Measurements from ENCODE around the gene NCBP3. TPM values are rescaled to one million over a fixed set of nuclear protein-coding genes. Genes with fewer than 3 reads are reported as not detected.

Gene NCBP3, protein sequence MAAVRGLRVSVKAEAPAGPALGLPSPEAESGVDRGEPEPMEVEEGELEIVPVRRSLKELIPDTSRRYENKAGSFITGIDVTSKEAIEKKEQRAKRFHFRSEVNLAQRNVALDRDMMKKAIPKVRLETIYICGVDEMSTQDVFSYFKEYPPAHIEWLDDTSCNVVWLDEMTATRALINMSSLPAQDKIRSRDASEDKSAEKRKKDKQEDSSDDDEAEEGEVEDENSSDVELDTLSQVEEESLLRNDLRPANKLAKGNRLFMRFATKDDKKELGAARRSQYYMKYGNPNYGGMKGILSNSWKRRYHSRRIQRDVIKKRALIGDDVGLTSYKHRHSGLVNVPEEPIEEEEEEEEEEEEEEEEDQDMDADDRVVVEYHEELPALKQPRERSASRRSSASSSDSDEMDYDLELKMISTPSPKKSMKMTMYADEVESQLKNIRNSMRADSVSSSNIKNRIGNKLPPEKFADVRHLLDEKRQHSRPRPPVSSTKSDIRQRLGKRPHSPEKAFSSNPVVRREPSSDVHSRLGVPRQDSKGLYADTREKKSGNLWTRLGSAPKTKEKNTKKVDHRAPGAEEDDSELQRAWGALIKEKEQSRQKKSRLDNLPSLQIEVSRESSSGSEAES
- total RNA-seq (10 to 100 TPM; 51.1 to 52.0 TPM), polyA plus RNA-seq (10 to 100 TPM in 1 of 3 donors, 1 to 10 TPM in 2; 9.3 to 15.5 (median 9.3) TPM), total RNA-seq (55.2 to 103 (median 91.7) reads per million in 6 experiments)

DNA sequence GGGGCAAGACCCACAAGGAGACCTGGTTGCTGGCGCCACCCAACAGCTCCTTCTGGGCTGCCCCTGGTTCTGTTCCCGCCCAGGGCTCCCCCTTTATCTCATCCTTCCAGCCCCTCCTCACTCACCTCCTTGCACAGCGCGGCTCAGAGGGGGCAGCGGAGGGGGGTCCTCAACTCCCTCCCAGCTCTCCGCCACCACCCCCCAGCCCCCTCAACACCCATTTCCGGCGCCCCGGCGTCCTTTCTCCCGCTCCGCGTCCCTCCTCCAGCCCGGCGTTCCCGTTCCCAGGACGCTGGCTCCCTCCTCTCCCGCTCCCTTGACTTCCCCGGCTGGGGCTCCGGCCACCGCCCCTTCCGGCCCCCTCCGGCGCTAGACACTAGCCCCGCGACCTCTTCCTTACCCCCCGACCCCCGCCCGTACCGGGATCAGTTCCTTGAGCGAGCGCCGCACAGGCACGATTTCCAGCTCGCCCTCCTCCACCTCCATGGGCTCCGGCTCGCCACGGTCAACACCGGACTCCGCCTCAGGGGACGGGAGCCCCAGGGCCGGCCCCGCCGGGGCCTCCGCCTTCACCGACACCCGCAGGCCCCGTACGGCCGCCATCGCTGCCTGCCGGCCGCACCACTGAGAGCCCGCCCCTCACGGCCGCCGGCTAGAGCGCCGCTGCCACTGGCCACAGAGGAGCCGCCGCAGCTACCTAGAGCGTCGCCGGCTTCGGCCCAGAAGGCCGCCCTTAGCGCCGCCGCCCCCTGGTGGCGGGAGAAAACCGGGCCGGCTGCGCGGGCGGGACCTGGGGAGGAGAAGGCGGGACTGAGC, at the start of gene NCBP3:
Gene NCBP3 (minus strand): TSS at position 626 of the 816 bp plus-strand sequence. CDS start 23 bp downstream, at position 603.
- POLR2A ChIA-PET, result interaction anchor here (0.7 to 1.8 kb wide), 10 partner anchors 74 to 330 kb away, joined by 3 to 16 read pairs (median 4); partner anchors contain the start of gene CYB5D2
- Mint-ChIP-seq H3K9me3 (no peaks in the 10 kb centered on the region), H3K27ac (peak within 1 kb of the TSS; percentile 82 to 96 (median 91)), H3K36me3 (peaks cover 0 to 34% (median 2%) of the 10 kb centered on the region in 3 donors), H3K4me1 (peaks cover 10 to 40% (median 30%) of the 10 kb centered on the region in 4 donors), H3K4me3 (peak within 1 kb of the TSS; percentile 85 to 97 (median 90)), H3K27me3 (peaks cover 0 to 1% (median 0%) of the 10 kb centered on the region in 5 donors)
- ATAC-seq (peak; percentile 97), DNase-seq (peak; percentile 82 to 94 (median 90))

DNA sequence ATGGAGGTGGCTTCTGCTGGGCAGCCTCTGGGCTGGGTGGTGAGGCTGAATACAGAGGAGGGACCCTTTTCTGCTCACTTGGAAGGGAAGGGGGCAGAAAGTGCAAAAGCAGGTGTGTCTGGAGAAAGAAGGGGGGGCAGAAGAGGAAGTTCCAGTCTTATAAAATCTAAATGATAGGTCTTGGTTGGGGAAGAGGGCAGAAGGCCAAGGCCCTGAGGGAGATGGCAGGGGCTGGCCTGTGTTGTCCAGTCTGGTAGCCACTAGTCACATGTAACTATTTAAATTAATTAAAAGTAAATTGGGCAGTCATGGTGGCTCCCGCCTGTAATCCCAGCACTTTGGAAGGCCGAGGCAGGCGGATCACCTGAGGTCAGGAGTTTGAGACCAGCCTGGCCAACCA, 49.3 kb upstream of the NCBP3 start:
- ATAC-seq, result no peak
- no peak for DNase-seq
- Mint-ChIP-seq H3K27me3 (no peaks in the 10 kb centered on the region), H3K4me1 (peaks cover 16 to 34% (median 28%) of the 10 kb centered on the region in 4 donors), H3K9me3 (no peaks in the 10 kb centered on the region), H3K27ac (peak overlapping the region in 1 of 10 donors; percentile 44), H3K36me3 (no peaks in the 10 kb centered on the region), H3K4me3 (peak overlapping the region in 2 of 10 donors; percentile 12 to 42)
- POLR2A ChIA-PET, result interaction anchor here (0.7 kb wide), 1 partner anchor 49 kb away, joined by 6 read pairs; no protein-coding TSS in a partner anchor

DNA sequence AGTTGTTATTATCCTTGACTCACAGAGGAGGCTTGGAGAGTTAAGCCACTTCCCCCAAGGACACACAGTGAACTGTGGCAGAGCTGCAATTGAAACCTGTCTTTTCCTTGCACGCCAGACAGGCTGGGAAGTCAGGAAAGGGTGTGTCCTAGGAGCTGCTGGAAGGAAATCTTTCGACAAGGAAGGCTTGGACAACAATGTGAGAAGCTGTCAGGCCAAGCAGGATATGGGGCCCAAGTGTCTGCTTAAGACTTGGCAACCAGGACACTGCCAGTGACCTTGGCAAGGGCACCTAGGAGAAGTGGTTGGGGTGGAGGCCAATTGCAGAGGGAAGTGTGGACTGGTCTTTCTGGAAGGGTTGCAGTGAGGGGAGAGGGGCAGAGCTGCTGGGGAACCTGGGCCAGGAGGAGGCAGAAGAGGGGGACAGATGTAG, 48.9 kb upstream of the NCBP3 start:
- Mint-ChIP-seq H3K4me1 (peaks cover 16 to 37% (median 30%) of the 10 kb centered on the region in 4 donors), H3K9me3 (no peaks in the 10 kb centered on the region), H3K4me3 (peak overlapping the region in 2 of 10 donors; percentile 12 to 42), H3K36me3 (no peaks in the 10 kb centered on the region), H3K27me3 (no peaks in the 10 kb centered on the region), H3K27ac (peak overlapping the region in 2 of 10 donors; percentile 44 to 50)
- ATAC-seq, result no peak
- POLR2A ChIA-PET, result interaction anchor here (0.7 kb wide), 1 partner anchor 49 kb away, joined by 6 read pairs; no protein-coding TSS in a partner anchor
- DNase-seq, result no peak

DNA sequence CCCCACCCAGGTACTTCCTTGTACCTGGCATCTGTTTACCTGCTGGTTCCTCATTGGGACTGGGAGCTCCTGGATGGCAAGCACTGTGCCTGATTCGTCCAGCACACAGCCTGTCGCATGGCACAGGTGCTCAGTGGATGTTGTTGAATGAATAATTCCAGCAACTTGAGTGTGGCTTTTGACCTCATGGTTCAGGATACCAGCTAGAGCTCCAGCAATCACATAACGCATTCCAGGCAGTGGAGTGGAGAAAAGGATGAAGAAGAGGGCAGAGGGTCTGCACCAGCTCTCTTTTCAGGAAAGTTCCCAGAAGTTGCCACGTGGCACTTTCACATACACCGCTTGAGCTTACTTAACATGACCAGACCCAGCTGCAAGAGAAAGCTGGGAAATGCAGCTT, 48.1 kb upstream of the NCBP3 start:
- ATAC-seq (no peak), DNase-seq (no peak)
- POLR2A ChIA-PET, result interaction anchor here (0.6 to 2.4 kb wide), 2 partner anchors 247 to 249 kb away, joined by 4 to 10 read pairs; partner anchors contain the start of genes CYB5D2 and ZZEF1
- Mint-ChIP-seq H3K4me3 (peak overlapping the region; percentile 73 to 87 (median 83)), H3K4me1 (peaks cover 16 to 40% (median 32%) of the 10 kb centered on the region in 4 donors), H3K9me3 (no peaks in the 10 kb centered on the region), H3K27me3 (no peaks in the 10 kb centered on the region), H3K27ac (peak overlapping the region in 7 of 10 donors; percentile 7 to 94 (median 73)), H3K36me3 (no peaks in the 10 kb centered on the region)

DNA sequence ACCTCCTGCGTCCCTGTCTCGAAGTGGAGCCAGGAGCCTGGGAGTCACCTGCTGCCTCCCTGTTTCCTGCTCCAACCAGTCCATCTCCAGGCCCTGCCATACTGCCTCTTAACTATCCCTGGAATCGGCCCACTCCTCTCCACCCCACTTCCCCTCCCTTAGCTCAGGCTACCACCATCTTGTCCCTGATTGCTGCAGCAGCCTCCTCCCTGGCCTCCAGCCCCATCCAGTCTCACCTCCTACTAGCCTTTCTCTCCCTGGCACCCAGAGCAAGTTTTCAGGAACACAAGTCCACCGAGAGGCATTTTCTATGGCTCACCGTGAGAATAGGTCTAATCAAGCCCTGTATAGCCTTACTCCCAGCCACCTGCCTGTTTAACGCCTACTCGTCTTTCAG, 47.7 kb upstream of the NCBP3 start:
- peaks cover 16 to 44% (median 34%) of the 10 kb centered on the region in 4 donors for H3K4me1 Mint-ChIP-seq
- no peak for ATAC-seq
- no peaks in the 10 kb centered on the region for H3K27me3 Mint-ChIP-seq
- H3K9me3 Mint-ChIP-seq, result no peaks in the 10 kb centered on the region
- H3K36me3 Mint-ChIP-seq, result no peaks in the 10 kb centered on the region
- POLR2A ChIA-PET, result interaction anchor here (0.6 to 2.4 kb wide), 2 partner anchors 247 to 250 kb away, joined by 4 to 10 read pairs; partner anchors contain the start of genes CYB5D2 and ZZEF1
- peak overlapping the region; percentile 7 to 94 (median 87) for H3K27ac Mint-ChIP-seq
- DNase-seq, result no peak
- H3K4me3 Mint-ChIP-seq, result peak overlapping the region; percentile 73 to 87 (median 83)

DNA sequence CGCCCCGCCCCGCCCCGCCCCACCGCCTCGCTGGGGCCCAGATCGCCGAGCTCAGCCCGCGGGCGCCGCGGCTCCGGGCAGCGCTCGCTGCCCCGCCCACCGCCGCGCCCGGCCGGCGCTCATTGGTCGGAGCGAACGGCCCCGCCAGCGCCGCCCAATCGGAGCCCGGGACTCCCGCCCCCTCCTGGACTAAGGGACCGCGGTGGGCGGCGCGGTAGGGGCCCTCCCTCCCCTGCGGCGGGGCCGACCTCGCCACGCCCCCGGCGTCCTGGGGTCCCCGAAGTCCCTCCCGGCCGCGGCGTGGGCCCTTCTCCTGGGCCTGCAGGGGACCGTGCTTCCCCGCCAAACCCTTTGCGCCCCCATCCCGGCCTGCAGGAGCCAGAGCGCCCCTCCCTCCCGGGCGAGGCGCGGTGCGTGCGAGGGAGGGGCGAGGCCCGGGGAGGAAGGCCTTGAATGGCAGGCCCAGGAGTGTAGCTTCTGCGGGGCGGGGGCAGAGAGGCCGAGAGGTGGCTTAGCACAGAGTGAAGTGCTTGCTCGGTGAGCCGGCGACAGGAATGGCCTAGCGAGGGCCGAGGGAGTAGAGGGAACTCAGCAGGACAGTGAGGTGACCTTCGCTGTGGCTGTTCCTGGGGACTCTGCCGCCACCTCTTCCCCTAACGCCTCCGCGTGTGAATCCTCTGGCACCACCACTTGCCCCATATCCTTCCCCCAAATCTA, 47.1 kb upstream of the NCBP3 start, which contains the start of gene CAMKK1:
Gene CAMKK1 (minus strand): TSS at position 51 of the 717 bp plus-strand sequence. CDS start 7,366 bp downstream, outside the sequence.
- no peaks in the 10 kb centered on the region for H3K27me3 Mint-ChIP-seq
- peaks cover 19 to 47% (median 36%) of the 10 kb centered on the region in 4 donors for H3K4me1 Mint-ChIP-seq
- H3K9me3 Mint-ChIP-seq, result no peaks in the 10 kb centered on the region
- POLR2A ChIA-PET, result interaction anchor here (2.4 kb wide), 1 partner anchor 250 kb away, joined by 10 read pairs; the partner anchor contains the start of genes CYB5D2 and ZZEF1
- ATAC-seq, result peak; percentile 68 to 81
- peak within 1 kb of the TSS; percentile 75 to 92 (median 86) for H3K4me3 Mint-ChIP-seq
- peak; percentile 77 to 91 (median 85) for DNase-seq
- no peaks in the 10 kb centered on the region for H3K36me3 Mint-ChIP-seq
- peak within 1 kb of the TSS; percentile 74 to 95 (median 91) for H3K27ac Mint-ChIP-seq

DNA sequence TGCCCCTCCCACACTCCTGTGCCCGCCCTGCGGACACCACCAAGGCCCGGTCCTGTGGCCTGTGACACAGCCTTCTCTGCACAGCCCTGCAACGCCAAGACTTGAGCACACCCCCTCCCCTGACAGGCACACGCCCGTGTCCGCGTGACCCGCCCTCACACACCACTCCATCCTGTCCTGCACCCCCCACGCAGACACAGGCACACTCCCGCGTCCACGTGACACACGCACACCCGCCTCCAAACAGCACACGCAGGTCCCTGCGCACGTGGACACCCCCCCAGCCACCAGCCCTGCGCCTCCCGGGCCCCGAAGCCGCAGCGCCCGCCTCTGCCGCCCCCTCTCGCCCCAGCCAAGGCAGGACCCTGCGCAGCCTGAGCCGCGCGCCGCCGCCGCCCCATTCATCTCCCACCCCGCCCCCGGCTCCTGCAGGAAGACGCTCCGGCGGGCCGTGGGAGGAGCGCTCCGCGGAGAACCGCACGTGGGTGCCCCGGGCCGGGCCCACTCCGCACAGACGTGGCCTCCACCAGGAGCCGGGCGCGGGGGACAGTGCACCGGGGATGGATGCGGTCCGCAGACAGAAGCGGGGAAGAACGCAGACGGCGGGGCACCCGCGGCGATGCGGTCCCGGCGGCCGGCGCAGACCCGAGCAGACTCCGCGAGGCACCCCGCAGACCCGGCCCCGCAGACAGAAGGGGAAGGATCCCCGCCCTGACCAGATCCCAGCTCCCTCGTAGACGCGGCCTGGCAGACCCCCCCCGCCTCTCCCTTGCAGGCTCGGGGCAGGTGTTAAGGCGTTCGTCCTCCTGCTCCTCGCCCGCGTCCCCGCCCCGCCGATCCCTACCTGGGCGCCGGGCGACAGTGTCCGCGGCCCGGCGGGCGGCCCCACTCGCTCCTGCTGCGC, 46.3 kb upstream of the NCBP3 start:
- H3K27ac Mint-ChIP-seq, result peak overlapping the region; percentile 66 to 95 (median 86)
- peak overlapping the region; percentile 75 to 92 (median 86) for H3K4me3 Mint-ChIP-seq
- DNase-seq, result peak; percentile 57 to 94 (median 86)
- POLR2A ChIA-PET, result interaction anchor here (2.4 kb wide), 1 partner anchor 251 kb away, joined by 10 read pairs; the partner anchor contains the start of genes CYB5D2 and ZZEF1
- no peaks in the 10 kb centered on the region for H3K27me3 Mint-ChIP-seq
- peaks cover 23 to 54% (median 44%) of the 10 kb centered on the region in 4 donors for H3K4me1 Mint-ChIP-seq
- H3K9me3 Mint-ChIP-seq, result no peaks in the 10 kb centered on the region
- H3K36me3 Mint-ChIP-seq, result no peaks in the 10 kb centered on the region
- ATAC-seq, result peak; percentile 54 to 80

DNA sequence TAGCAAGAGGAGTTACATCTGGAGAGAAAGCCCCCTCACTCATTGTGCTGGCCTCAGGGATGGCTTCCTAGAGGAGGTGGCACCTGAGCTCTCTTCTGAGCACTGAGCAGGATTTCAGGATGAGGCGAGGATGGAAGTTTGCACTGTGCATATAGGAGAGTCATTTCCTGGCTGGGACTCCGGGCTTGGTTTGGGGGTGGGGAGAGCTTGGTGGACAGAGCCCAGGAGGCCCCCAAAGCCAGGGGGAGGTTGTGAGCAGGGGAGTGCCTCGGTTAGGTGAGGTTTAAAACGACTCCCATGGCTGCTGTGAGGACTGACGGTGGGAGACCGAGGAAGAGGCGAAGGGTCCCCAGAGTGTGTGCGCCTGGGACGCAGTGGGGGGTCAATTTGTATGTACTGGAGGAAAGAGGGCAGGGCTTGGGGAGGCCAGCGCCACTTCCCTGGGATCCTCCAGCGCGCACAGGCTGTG, 45.6 kb upstream of the NCBP3 start:
- H3K4me1 Mint-ChIP-seq, result peaks cover 30 to 61% (median 51%) of the 10 kb centered on the region in 4 donors
- no peak for DNase-seq

DNA sequence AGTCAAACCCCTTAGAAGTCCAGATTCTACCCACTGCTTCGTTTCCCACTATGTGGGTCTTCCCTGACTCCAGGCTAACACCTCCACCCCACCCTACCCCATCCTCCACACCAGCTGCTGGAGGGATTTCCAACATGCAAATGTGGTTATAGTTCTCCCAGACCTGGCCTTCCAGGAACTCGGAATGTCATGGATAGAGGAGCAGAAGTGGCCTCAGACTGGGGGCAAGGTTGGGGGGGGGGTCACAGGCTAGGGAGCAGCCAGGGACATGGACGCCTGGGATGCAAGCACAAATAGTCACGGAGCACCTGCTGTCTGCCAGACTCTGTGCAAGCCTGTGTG, 44.8 kb upstream of the NCBP3 start:
- no peaks in the 10 kb centered on the region for H3K9me3 Mint-ChIP-seq
- DNase-seq (no peak), ATAC-seq (no peak)
- H3K27ac Mint-ChIP-seq, result peak overlapping the region in 9 of 10 donors; percentile 49 to 95 (median 79)
- POLR2A ChIA-PET, result interaction anchor here (0.7 kb wide), 1 partner anchor 255 kb away, joined by 3 read pairs; the partner anchor contains the start of gene SHPK
- H3K4me1 Mint-ChIP-seq, result peaks cover 35 to 68% (median 58%) of the 10 kb centered on the region in 4 donors
- no peaks in the 10 kb centered on the region for H3K27me3 Mint-ChIP-seq
- no peaks in the 10 kb centered on the region for H3K36me3 Mint-ChIP-seq
- H3K4me3 Mint-ChIP-seq, result peak overlapping the region in 8 of 10 donors; percentile 79 to 92 (median 86)

More for the DNA sequence above, 45.6 kb upstream of the NCBP3 start:
- no peak for ATAC-seq
- no peaks in the 10 kb centered on the region for H3K36me3 Mint-ChIP-seq
- POLR2A ChIA-PET, result no interaction called here
- H3K9me3 Mint-ChIP-seq, result no peaks in the 10 kb centered on the region
- peak overlapping the region; percentile 75 to 92 (median 86) for H3K4me3 Mint-ChIP-seq
- H3K27ac Mint-ChIP-seq, result peak overlapping the region; percentile 66 to 96 (median 86)
- H3K27me3 Mint-ChIP-seq, result no peaks in the 10 kb centered on the region

Measured in naive thymus-derived CD8-positive, alpha-beta T cell (primary cell).